GM19043 (cell line): ENCODE data around the gene TMEM161A.

Experiments used
- ATAC-seq: cut with Tn5 transposase; IDR thresholded peaks from one replicate; pipeline ENCODE4 v1.9.1; 2021; ENCODE audit warnings: low read depth; ENCODE audit not compliant: unreplicated experiment

TMEM161A gene

GRCh38 chr19:19098703-19099632 is 39.3 kb downstream of the TMEM161A start:
- ATAC-seq, result no peak

GRCh38 chr19:19098084-19098702 is 40.1 kb downstream of the TMEM161A start:
- no peak for ATAC-seq

GRCh38 chr19:19096641-19097627 is 41.3 kb downstream of the TMEM161A start:
- ATAC-seq, result no peak

- no peak for ATAC-seq
These were observed 42.6 kb downstream of the TMEM161A start for GRCh38 chr19:19095691-19096090.

GRCh38 chr19:19094513-19094912 is 43.8 kb downstream of the TMEM161A start:
- no peak for ATAC-seq

GRCh38 chr19:19087676-19088075 is 50.6 kb downstream of the TMEM161A start:
- ATAC-seq, result no peak

GRCh38 chr19:19083413-19084178 is 54.7 kb downstream of the TMEM161A start:
- ATAC-seq, result no peak

- ATAC-seq, result no peak
These were observed 56.6 kb downstream of the TMEM161A start for GRCh38 chr19:19081642-19082151.

- ATAC-seq, result no peak
These were observed 58.7 kb downstream of the TMEM161A start for GRCh38 chr19:19079571-19079970.

GRCh38 chr19:19078801-19079200 is 59.5 kb downstream of the TMEM161A start:
- ATAC-seq, result no peak

- ATAC-seq, result no peak
These were observed 61.2 kb downstream of the TMEM161A start for GRCh38 chr19:19077103-19077502.

GRCh38 chr19:19076476-19076875 is 61.8 kb downstream of the TMEM161A start:
- no peak for ATAC-seq

- no peak for ATAC-seq
These were observed 63.2 kb downstream of the TMEM161A start for GRCh38 chr19:19075126-19075525.

GRCh38 chr19:19074196-19074882 is 63.9 kb downstream of the TMEM161A start:
- no peak for ATAC-seq

GRCh38 chr19:19071897-19072296 is 66.4 kb downstream of the TMEM161A start:
- no peak for ATAC-seq
